Fibroblast of skin of right quadriceps (primary cell): ENCODE data around the gene TRIO.
"Not testable (repeated sequence)": the region's sequence is repeated elsewhere in the genome, so short reads cannot be mapped to it uniquely, and the experiment has no call there.

Experiments used
- DNase-seq: peaks from one replicate; pipeline ENCODE4 v3.0.0-alpha.2; 2013

Gene TRIO

DNA sequence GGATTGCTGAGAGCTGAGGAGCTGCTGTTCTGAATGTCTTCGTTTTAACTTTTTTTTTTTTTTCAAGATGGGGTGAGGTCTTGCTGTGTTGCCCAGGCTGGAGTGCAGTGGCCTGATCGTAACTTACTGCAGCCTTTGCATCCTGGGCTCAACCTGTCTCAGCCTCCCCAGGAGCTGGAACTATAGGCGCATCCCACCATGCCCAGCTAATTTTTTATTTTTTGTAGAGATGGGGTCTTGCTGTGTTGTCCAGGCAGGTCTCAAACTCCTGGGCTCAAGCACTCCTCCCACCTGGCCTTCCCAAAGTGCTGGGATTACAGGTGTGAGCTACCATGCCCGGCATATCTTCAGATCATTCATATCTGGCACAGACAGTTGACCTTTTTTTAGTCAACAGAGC lies 46.5 kb downstream of the TRIO start:
- DNase-seq = no peak

DNA sequence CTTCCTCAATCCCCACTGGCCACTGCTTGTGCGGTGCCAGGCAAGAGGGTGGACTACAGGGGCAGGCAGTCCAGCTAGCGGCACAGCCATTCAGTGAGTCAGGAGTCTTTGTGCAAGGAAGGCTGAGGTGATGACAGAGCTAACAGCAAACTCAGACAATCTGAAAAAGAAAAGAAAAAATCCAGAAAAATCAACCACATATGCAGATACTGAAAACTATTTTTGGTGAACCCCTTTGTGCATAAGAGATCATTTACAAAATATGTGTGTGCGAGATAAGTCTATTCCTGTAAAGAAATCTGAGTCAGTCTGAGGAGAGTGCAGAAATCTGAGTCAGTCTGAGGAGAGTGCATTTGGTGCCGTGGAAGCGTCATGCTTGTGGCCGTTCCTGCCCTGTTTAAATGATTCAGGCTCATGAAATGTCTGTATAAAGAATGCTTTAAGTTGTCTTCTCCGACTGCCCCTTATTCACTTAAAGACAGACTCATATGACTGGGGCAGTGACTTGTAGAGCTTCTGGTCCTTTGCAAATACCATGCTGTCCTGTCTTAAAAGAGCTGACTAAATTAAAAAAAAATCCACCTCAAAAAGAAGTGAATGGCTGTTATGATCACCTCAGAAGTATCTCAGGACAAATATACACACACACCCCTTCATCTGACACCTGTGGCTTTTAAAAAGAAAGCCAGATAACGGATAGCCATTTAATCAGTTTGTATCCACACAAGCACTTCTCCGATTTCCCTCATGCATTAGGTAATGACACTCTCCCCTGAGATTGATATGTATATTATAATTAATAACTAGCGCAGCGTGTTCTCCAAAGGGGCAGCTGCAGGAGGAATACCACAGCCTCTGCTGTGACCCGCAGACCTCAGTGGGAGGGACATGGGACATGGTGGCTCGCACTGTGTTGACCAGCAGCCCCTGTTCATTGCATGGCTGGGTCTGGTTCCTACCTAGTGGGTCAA lies 47.3 kb downstream of the TRIO start:
- DNase-seq = peak; percentile 99

DNA sequence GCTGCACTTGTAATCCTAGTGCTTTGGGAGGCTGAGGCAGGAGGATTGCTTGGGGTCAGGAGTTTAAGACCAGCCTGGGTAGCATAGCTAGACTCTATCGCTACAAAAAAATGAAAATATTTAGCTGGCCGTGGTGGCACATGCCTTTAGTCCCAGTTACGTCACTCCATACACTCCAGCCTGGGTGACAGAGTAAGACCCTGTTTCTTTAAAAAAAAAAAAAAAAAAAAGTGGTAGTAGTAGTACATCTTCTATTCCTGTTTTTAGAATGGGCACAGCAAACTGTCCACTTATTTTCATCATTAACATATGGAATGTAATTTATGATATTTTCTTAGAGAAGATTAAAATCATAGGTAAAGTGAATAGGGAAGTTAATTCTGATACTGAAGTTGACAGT lies 48.2 kb downstream of the TRIO start:
- DNase-seq = no peak

- peak; percentile 85 for DNase-seq
Measured at GRCh38 chr5:14193496-14193895, 50.4 kb downstream of the TRIO start.

DNA sequence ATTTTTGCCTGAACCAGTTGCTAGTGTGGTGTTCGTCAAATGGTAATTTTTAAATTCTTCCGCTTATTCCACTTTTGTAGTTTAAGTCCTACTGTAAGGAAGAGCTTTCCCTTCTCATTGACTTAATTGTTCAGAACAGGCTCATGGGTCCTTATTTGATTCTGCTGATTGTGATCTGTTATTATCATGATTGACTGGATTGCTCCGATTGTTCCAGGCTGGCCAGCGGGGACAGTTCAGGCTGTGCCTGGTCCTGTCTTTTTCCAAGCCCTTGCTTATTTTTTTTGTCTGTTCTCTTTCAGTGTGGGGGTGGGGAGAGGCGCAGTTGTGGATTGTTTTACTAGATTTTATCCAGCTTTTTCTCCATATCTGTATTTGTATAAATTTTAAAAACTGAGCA lies 52.4 kb downstream of the TRIO start:
- no peak for DNase-seq

DNA sequence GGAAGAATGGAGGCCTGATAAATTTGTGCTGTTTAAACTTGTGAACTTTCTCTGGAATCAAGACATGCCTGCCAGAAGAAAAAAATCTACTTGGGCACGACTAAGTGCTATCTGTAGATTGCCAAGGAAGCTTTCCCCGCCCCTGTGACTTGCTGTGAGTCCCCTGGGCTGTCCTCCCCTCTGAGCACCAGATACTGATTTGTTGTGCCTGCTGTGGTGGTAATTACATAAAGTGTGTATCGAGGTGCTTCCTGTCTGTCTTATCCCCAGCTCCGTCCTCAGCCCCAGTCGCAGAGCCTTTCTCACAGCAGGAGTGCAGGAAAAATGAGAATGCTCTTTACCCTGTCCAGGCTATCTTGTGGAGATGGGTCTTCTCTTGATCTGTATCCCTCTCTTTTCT lies 53.9 kb downstream of the TRIO start:
- no peak for DNase-seq

- DNase-seq = no peak
Measured at GRCh38 chr5:14199902-14200301, 56.8 kb downstream of the TRIO start.

DNA sequence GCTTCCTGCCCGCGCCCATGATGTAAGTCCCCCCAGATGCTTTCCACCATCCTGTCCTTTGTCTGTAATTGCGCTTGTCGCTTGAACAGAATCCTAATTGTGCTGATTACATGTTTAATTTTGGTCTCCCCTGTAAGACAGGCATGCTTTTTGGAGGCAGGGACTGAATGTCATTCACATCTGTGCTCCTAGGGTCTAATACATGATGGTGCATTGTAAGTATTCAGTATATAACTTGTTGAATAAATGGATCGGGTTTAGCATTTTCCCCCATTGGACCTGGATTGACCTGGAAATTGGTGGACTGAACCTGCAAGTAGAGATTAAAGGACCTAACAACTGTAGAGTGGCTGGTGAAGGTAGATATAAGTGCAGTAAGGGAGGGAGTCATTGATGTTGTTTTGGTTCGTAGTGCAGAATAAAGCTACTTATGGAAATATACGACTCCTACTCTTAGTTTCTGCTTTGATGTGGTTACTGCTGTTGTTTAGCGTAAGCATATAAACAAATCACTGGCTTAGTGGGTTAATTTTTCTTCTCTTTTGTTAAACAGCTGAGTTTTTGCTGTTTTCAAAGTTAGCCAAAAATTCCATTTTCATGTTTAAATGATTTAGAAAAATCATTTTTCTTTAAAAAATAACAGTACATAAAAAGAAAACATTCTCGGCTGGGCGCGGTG lies 57.3 kb downstream of the TRIO start:
- DNase-seq = no peak

DNA sequence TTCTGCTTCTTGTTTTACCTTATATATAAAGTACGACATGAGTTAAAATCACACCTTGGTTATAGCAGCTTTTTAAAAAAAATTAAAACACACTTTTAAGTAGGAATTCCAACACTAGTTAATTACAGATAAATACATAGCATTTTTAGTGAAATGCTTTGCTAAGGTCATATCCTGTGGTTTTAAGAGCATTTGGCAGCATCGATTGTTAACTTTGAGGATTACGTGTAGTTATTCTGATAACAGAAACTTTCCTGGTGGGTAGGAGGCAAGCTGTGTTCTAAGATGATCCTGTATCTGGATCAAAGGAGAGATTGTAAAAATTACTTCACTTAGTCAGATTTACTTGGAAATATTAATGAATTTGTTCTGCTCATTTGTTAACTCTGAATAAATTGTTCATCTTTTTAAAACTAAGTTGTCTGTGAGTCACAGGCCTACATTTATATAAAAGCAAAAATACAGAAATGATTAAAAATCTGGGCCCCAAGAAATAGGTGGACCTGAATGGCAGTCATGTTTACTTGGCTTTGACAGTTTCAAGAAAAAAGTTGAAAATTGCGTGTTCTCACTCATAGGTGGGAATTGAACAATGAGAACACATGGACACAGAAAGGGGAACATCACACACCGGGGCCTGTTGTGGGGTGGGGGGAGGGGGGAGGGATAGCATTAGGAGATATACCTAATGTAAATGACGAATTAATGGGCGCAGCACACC lies 58.3 kb downstream of the TRIO start:
- peak; percentile 44 for DNase-seq

DNA sequence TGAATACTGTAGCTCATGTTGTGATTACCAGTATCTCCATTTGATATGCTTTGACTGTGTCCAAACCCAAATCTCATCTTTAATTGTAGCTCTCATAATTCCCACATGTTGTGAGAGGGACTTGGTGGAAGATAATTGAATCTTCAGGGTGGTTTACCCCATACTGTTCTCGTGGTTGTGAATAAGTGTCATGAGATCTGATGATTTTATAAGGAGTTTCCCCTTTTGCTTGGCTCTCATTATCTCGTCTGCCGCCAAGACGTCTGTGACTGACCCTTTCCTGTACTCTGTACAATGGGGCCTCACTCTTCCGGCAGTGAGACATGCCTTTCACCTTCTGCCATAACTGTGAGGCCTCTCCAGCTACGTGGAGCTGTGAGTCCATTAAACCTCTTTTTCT lies 59.3 kb downstream of the TRIO start:
- peak; percentile 71 for DNase-seq

GRCh38 chr5:14204011-14204670 lies 61.0 kb downstream of the TRIO start:
- no peak for DNase-seq

- DNase-seq = peak; percentile 76
Measured at GRCh38 chr5:14204785-14205321, 61.7 kb downstream of the TRIO start.

DNA sequence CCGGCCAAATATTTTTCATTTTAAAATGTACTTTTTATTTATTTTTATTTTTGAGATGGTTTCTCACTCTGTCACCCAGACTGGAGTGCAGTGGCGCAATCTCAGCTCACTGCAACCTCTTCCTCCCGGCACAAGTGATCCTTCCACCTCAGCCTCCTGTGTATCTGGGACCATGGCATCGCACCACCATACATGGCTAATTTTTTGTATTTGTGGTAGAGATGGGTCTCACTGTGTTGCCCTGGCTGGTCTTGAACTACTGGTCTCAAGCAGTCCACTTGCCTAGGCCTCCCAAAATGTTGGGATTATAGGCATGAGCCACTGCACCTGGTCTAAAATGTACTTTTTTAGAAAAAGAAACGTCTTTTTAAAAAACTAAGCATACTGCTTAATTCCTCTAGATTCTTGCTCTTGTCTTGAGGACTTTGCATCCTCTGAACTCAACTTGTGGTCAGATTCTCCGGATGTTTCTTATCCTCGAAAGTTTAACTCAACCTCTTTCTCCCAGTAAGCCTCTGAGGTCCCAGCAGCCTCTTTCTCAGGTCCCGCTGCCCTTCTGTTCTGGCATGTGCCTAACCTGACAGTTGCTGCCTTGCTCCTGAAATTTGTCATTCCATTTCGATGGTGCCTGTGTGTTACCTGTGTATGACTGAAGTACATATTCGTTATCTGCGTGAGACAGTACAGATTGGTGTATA lies 63.0 kb downstream of the TRIO start:
- DNase-seq = no peak

DNA sequence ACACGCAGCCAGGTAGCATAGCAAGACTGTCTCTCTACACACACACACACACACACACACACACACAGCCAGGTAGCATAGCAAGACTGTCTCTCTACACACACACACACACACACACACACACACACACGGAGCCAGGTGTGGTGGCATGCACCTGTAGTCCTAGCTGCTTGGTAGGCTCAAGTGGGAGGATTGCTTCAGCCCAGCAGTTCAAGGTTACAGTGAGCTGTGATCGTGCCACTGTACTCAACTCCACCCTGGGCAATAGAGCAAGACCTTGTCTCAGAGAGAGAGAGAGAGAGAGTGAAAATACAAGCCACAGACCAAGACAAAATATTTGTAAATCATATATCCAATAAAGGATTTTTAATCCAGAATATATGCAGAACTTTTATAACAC lies 64.3 kb downstream of the TRIO start:
- not testable (repeated sequence) for DNase-seq

- DNase-seq = peak; percentile 89
Measured at GRCh38 chr5:14208071-14209021, 65.2 kb downstream of the TRIO start.

GRCh38 chr5:14209222-14209822 lies 66.2 kb downstream of the TRIO start:
- DNase-seq = no peak

GRCh38 chr5:14209836-14210235 lies 66.7 kb downstream of the TRIO start:
- DNase-seq = no peak

DNA sequence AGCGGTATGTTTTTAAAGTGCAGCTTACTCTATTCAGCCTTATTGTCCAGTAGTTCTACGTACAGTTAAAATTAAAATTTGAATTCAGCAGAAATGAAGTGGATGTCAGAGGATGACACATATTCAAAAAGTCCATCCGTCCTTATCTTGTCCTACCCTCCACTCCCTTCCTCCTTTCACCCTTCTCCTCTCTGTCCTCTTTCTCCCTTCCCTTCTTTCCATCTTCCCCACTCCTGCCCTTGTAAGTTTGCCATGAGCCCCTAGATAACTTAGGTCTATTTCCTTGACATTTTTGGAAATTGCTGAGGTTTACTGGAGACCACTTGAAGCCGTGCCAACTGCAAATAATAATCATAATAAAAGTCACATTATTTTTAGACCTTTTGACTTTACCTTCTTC lies 67.6 kb downstream of the TRIO start:
- DNase-seq = no peak

- DNase-seq = no peak
Measured at GRCh38 chr5:14211818-14212803, 69.0 kb downstream of the TRIO start.
